ENCODE data around the gene CT45A6. TPM values are rescaled to one million over a fixed set of nuclear protein-coding genes. Genes with fewer than 3 reads are reported as not detected.

Gene CT45A6
- not detected in 2 replicates for total RNA-seq

GRCh38 chrX:135802687-135803086 is at the start of gene CT45A6:
Gene CT45A6, minus strand, starts transcription at chrX:135802787. Its CDS starts 3,794 bp downstream, at chrX:135798993.

GRCh38 chrX:135837180-135837579 is 34.6 kb upstream of the CT45A6 start, which contains the start of gene CT45A7:
Gene CT45A7, minus strand, starts transcription at chrX:135837280. Its CDS starts 3,747 bp downstream, at chrX:135833533.

GRCh38 chrX:135819912-135820311 is 17.3 kb upstream of the CT45A6 start, which contains the start of gene CT45A2:
Gene CT45A2, minus strand, starts transcription at chrX:135820012. Its CDS starts 3,747 bp downstream, at chrX:135816265.

GRCh38 chrX:135785403-135785802 is 17.2 kb downstream of the CT45A6 start, which contains the start of gene CT45A5:
Gene CT45A5, minus strand, starts transcription at chrX:135785503. Its CDS starts 3,774 bp downstream, at chrX:135781729.

GRCh38 chrX:135768091-135768490 is 34.5 kb downstream of the CT45A6 start, which contains the start of gene CT45A3:
Gene CT45A3, minus strand, starts transcription at chrX:135768191. Its CDS starts 3,747 bp downstream, at chrX:135764444.

Other genes with a start within 250 kb of the CT45A6 start
- not detected in 2 replicates for gene CT45A1, start 89.1 kb downstream of the CT45A6 start, total RNA-seq
- not detected in 2 replicates for gene CT45A3, start 34.6 kb downstream of the CT45A6 start, total RNA-seq
- gene CT45A5, start 17.3 kb downstream of the CT45A6 start, total RNA-seq = not detected in 2 replicates
- not detected in 2 replicates for gene CT45A2, start 17.2 kb upstream of the CT45A6 start, total RNA-seq
- gene CT45A7, start 34.5 kb upstream of the CT45A6 start, total RNA-seq = not detected in 2 replicates
- gene CT45A8, start 51.8 kb upstream of the CT45A6 start, total RNA-seq = not detected in 2 replicates
- not detected in 2 replicates for gene CT45A9, start 69.0 kb upstream of the CT45A6 start, total RNA-seq
- not detected in 2 replicates for gene CT45A10, start 90.7 kb upstream of the CT45A6 start, total RNA-seq
- gene SAGE1, start 90.9 kb upstream of the CT45A6 start, total RNA-seq = not detected in 2 replicates
- gene MMGT1, start 171.2 kb upstream of the CT45A6 start, total RNA-seq = 5.0 and 9.8 TPM in 2 replicates
- 10.2 and 15.9 TPM in 2 replicates for gene SLC9A6, start 182.6 kb upstream of the CT45A6 start, total RNA-seq